Ovary (tissue), 9 donors: ENCODE data around the gene TNNT2. TPM values are rescaled to one million over a fixed set of nuclear protein-coding genes. Genes with fewer than 3 reads are reported as not detected.

ENCODE experiments used
- DNase-seq, 5 donors: peaks; one replicate each; pipeline ENCODE4 v3.0.0-alpha.2; 2019 to 2020
- H3K27ac ChIP-seq, 2 donors: fragments of 200-600 bp; one replicate each; pipeline versions ENCODE4 v1.5.1 to v1.8.0; 2019 to 2022
- H3K27me3 ChIP-seq: fragments of 200-600 bp; one replicate; pipeline ENCODE4 v1.8.0; 2022
- H3K36me3 ChIP-seq: fragments of 200-600 bp; sonication (generic); one replicate; pipeline ENCODE4 v1.5.1; 2019
- H3K4me1 ChIP-seq: one replicate; pipeline ENCODE4 v1.8.1; 2013; ENCODE audit warnings: mild to moderate bottlenecking, moderate library complexity; ENCODE audit not compliant: insufficient read depth
- H3K4me3 ChIP-seq: fragments of 200-600 bp; sonication (generic); one replicate; pipeline ENCODE4 v1.5.1; 2017
- H3K9me3 ChIP-seq, 2 donors: fragments of 200-600 bp in 1 of 2; sonication (generic) in 1 of 2; one replicate each; pipeline versions ENCODE4 v1.5.1 to v1.8.1; 2013 to 2019; ENCODE audit warnings: mild to moderate bottlenecking in 1 of 2, moderate library complexity in 1 of 2
- CTCF ChIP-seq, 3 donors: fragments of 450-650 bp in 2 of 3; fragments of 200-600 bp in 1 of 3; IDR thresholded peaks; one replicate each; pipeline versions ENCODE4 v1.5.1 to v1.8.0; 2016 to 2022; ENCODE audit warnings: antibody characterized with exemption in 3 of 3, mild to moderate bottlenecking in 1 of 3
- EP300 ChIP-seq: sonication (generic); formaldehyde crosslinking; IDR thresholded peaks from one replicate; pipeline ENCODE4 v1.6.1; 2017; ENCODE audit warnings: antibody characterized with exemption
- POLR2A ChIP-seq: fragments of 450-650 bp; IDR thresholded peaks from one replicate; pipeline ENCODE4 v1.6.1; 2017; ENCODE audit warnings: antibody characterized with exemption, mild to moderate bottlenecking, moderate library complexity
- WGBS, 3 donors: extraction: QIAGEN DNeasy Blood & Tissue Kit in 1 of 3; methylation state at CpG; one replicate each; pipeline versions ENCODE4 v1.1.5 to v1.1.7; 2013 to 2017; 5-methylcytosine and 5-hydroxymethylcytosine counted together
- intact Hi-C, 4 donors: fragments of 100-400 bp; cut with DNase I; formaldehyde crosslinking; loops; one replicate each; pipeline versions ENCODE4 v1.11.0 to v1.15.1; 2022 to 2023
- polyA plus RNA-seq, 2 donors: library from polyadenylated mRNA; stranded (reverse); fragments of 200-250 nt in 1 of 2; fragments of 350-450 nt in 1 of 2; fragmentation: Illumina TruSeq in 1 of 2; extraction: RNeasy Lipid Tissue Mini Kit (QIAGEN cat#74804) in 1 of 2; gene quantifications; one replicate each; pipeline ENCODE4 v1.2.3, GENCODE V29; 2013 to 2014
- total RNA-seq, 7 donors: library from RNA; depleted of rRNA in 2 of 7; stranded (reverse); fragments of >200 nt in 2 of 7; fragmentation: NEBNext Ultra II Directional in 3 of 7; extraction: Animal tissue kit (Norgen Biotek cat#: 25700) in 3 of 7; gene quantifications; one replicate each; pipeline versions ENCODE4 v1.1.0 to v1.2.4, GENCODE V29; 2016 to 2023
- donor health status: DM: no; HTN: no; CAD: no; lungs with moderate emphysema.
- donor health status: DM: no; HTN: no; CAD: no.
- donor health status: Bipolar disorder and iron deficiency.
- donor health status: DM: yes; HTN: yes; CAD: no.
- donor health status: DM: no; HTN: no; CAD: no.
- donor health status: DM: yes; HTN: yes; CAD: no.

The TNNT2 gene
- total and polyA plus RNA-seq, 9 donors: 0.11 to 2.8 (median 1.1) TPM; not detected in 1

DNA sequence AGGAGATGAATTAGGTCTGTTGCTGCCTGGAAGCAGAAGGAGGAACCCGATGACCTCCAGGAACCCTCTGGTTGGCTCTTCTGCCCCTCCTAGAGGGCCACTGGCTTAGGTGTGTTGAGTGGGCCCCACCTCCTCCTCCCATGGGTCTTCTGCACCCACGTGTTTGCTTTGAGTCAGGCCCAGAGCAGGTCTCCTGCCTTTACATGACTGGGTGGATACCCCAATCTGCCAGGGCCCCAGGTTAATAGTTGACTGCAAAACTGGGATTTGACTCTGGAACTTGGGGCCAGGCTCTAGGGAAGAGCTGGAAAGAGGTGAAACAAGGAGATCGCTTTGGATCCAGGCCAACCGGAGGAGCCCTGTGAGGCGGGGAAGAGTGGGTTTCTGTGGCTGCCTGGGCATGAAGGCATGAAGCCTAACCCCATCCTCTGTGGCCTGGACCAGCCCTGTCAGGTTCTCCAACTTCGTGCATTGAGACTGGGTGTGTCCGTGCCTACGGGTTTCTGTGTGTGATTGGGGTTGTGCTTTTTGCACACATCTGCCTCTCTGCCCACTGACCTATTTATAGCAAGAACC, 29.4 kb upstream of the TNNT2 start:
- WGBS, 3 donors: 86 to 91% (median 90%) methylated on average over 8 of the region's 8 CpGs
- H3K27me3 ChIP-seq: no peaks in the 10 kb centered on the region
- intact Hi-C loops: no loop called here
- H3K4me3 ChIP-seq: no peak overlapping the region
- H3K27ac ChIP-seq: no peak overlapping the region
- H3K9me3 ChIP-seq: no peaks in the 10 kb centered on the region
- DNase-seq: no peak
- no peak for TF ChIP-seq POLR2A
- no peak for TF ChIP-seq CTCF (IDR thresholded peaks at IDR 0.05)
- no peak for TF ChIP-seq EP300
- no peaks in the 10 kb centered on the region for H3K4me1 ChIP-seq
- H3K36me3 ChIP-seq: no peaks in the 10 kb centered on the region

GRCh38 chr1:201405484-201405831, 28.0 kb upstream of the TNNT2 start:
- Histone ChIP-seq H3K9me3 (no peaks in the 10 kb centered on the region), H3K27ac (no peak overlapping the region), H3K36me3 (no peaks in the 10 kb centered on the region), H3K27me3 (no peaks in the 10 kb centered on the region), H3K4me1 (no peaks in the 10 kb centered on the region), H3K4me3 (no peak overlapping the region)
- TF ChIP-seq POLR2A (no peak), CTCF (IDR thresholded peaks at IDR 0.05) (no peak), EP300 (no peak)
- WGBS, 3 donors: 78 to 82% (median 80%) methylated on average over 10 of the region's 10 CpGs
- intact Hi-C loops: no loop called here
- no peak for DNase-seq

- H3K27me3 ChIP-seq: no peaks in the 10 kb centered on the region
These were observed 27.4 kb upstream of the TNNT2 start for GRCh38 chr1:201404722-201405483.

GRCh38 chr1:201404055-201404454, 26.6 kb upstream of the TNNT2 start:
- H3K9me3 ChIP-seq: no peaks in the 10 kb centered on the region
- H3K27ac ChIP-seq: no peak overlapping the region
- peaks cover 2% of the 10 kb centered on the region for H3K4me1 ChIP-seq
- DNase-seq: no peak
- WGBS, 3 donors: 56 to 61% (median 58%) methylated on average over 7 of the region's 7 CpGs
- H3K36me3 ChIP-seq: no peaks in the 10 kb centered on the region
- no peak for TF ChIP-seq CTCF (IDR thresholded peaks at IDR 0.05)
- no peak for TF ChIP-seq EP300
- no peak for TF ChIP-seq POLR2A
- no peak overlapping the region for H3K4me3 ChIP-seq
- intact Hi-C loops: no loop called here
- no peaks in the 10 kb centered on the region for H3K27me3 ChIP-seq

More at GRCh38 chr1:201404722-201405483, 27.4 kb upstream of the TNNT2 start:
- no peak overlapping the region for H3K4me3 ChIP-seq
- DNase-seq: no peak
- 79 to 87% (median 80%) methylated on average over 11 of the region's 11 CpGs for WGBS, 3 donors
- intact Hi-C loops: no loop called here
- no peak for TF ChIP-seq EP300
- no peak for TF ChIP-seq CTCF (IDR thresholded peaks at IDR 0.05)
- TF ChIP-seq POLR2A: no peak
- H3K9me3 ChIP-seq: no peaks in the 10 kb centered on the region
- no peak overlapping the region for H3K27ac ChIP-seq
- H3K4me1 ChIP-seq: no peaks in the 10 kb centered on the region
- H3K36me3 ChIP-seq: no peaks in the 10 kb centered on the region
